Endothelial cell of umbilical vein (primary cell): ENCODE data around the gene HTR1E. TPM values are rescaled to one million over a fixed set of nuclear protein-coding genes. Genes with fewer than 3 reads are reported as not detected.

Experiments used
- BruUV-seq: library from RNA; stranded (reverse); fragments of 400-500 nt; replicated peaks from 2 replicates; lab custom pipeline; 2021; lab: Mats Ljungman, UMichigan
- CTCF ChIA-PET: fragments of 300-600, 350-600 bp; sonication (Branson Sonifier 250); formaldehyde crosslinking; loops from one replicate; lab custom pipeline; 2021; ENCODE audit warnings: antibody characterized with exemption, inconsistent platforms; lab: Charles Lee
- POLR2A ChIA-PET: fragments of 300-600, 350-600 bp; sonication (Branson Sonifier 250); formaldehyde crosslinking; loops from one replicate; lab custom pipeline; 2021; ENCODE audit warnings: antibody characterized with exemption, inconsistent platforms; lab: Charles Lee
- DNase-seq: peaks from one replicate; pipeline ENCODE4 v3.0.0-alpha.2; 2011; ENCODE audit warnings: low read depth, low spot score
- FAIRE-seq: peaks from 2 replicates; lab custom pipeline; 2011; peaks lifted over from hg19 to GRCh38; lab: Jason Lieb, UNC
- H2AFZ ChIP-seq: 2 replicates; pipeline ENCODE4 v1.6.0; 2012; ENCODE audit warnings: low read depth, low read length, control low read depth, inconsistent platforms
- H3K27ac ChIP-seq: 2 replicates; pipeline ENCODE4 v1.5.1; 2011; ENCODE audit warnings: low read depth, mild to moderate bottlenecking, control low read depth, low read length, moderate library complexity; ENCODE audit not compliant: insufficient read depth
- H3K27me3 ChIP-seq, 2 experiments: 2 replicates each; pipeline versions ENCODE4 v1.6.0 to v1.6.1; 2011; ENCODE audit warnings: low read length in 2 of 2, mixed read lengths in 1 of 2; ENCODE audit not compliant: control insufficient read depth in 2 of 2, insufficient read depth in 2 of 2
- H3K36me3 ChIP-seq, 2 experiments: 2 replicates in 1 of 2; 3 replicates in 1 of 2; pipeline ENCODE4 v1.5.1; 2011; ENCODE audit warnings: low read length in 2 of 2, mild to moderate bottlenecking in 1 of 2, moderate library complexity in 1 of 2; ENCODE audit not compliant: control insufficient read depth in 2 of 2, insufficient read depth in 2 of 2; ENCODE audit errors: extremely low read depth in 1 of 2
- H3K4me1 ChIP-seq: 3 replicates; pipeline ENCODE4 v1.5.1; 2011; ENCODE audit warnings: mild to moderate bottlenecking, low read length; ENCODE audit not compliant: control insufficient read depth, insufficient read depth; ENCODE audit errors: extremely low read depth
- H3K4me2 ChIP-seq: 2 replicates; pipeline ENCODE4 v1.6.1; 2011; ENCODE audit warnings: low read length, control low read depth, mixed read lengths; ENCODE audit not compliant: insufficient read depth
- H3K4me3 ChIP-seq, 3 experiments: fragments of 200-600 bp in 1 of 3; sonication (generic), shearing (Covaris generic) in 1 of 3; replicated peaks in 1 of 3; 2 replicates each; pipeline ENCODE4 v1.5.1; 2011 to 2016; ENCODE audit warnings: control low read depth in 3 of 3, low read length in 3 of 3, mild to moderate bottlenecking in 2 of 3, inconsistent platforms in 1 of 3, low read depth in 1 of 3, moderate library complexity in 1 of 3; ENCODE audit not compliant: insufficient read depth in 1 of 3
- H3K79me2 ChIP-seq: 2 replicates; pipeline ENCODE4 v1.6.0; 2012; ENCODE audit warnings: low read length, inconsistent platforms; ENCODE audit not compliant: control insufficient read depth, insufficient read depth
- H3K9ac ChIP-seq: replicated peaks from 2 replicates; pipeline ENCODE3; 2011; ENCODE audit warnings: low read length, control low read depth; ENCODE audit not compliant: insufficient read depth; ENCODE audit errors: extremely low read depth
- H3K9me1 ChIP-seq: replicated peaks from 3 replicates; pipeline ENCODE4 v1.6.0; 2011; ENCODE audit warnings: mild to moderate bottlenecking, low read length; ENCODE audit not compliant: control insufficient read depth, insufficient read depth; ENCODE audit errors: extremely low read depth
- H3K9me3 ChIP-seq: replicated peaks from 2 replicates; pipeline ENCODE4 v1.5.1; 2012; ENCODE audit warnings: low read length, inconsistent platforms; ENCODE audit not compliant: control insufficient read depth, insufficient read depth
- H4K20me1 ChIP-seq: replicated peaks from 2 replicates; pipeline ENCODE3; 2011; ENCODE audit warnings: mild to moderate bottlenecking, low read length; ENCODE audit not compliant: control insufficient read depth, insufficient read depth; ENCODE audit errors: extremely low read depth
- CTCF ChIP-seq, 2 donors: IDR thresholded peaks; 1 replicate in 1 of 2; 2 replicates in 1 of 2; pipeline ENCODE4 v1.5.1; 2011; ENCODE audit warnings: low read length in 2 of 2, mild to moderate bottlenecking in 2 of 2, moderate library complexity in 2 of 2, control low read depth in 1 of 2, inconsistent platforms in 1 of 2, low read depth in 1 of 2; ENCODE audit not compliant: insufficient read depth in 1 of 2; ENCODE audit errors: extremely low read depth in 1 of 2
- EZH2 ChIP-seq: IDR thresholded peaks from 2 replicates; pipeline ENCODE4 v1.6.1; 2012; ENCODE audit warnings: borderline replicate concordance, low read depth, mild to moderate bottlenecking, moderate library complexity, low read length, inconsistent platforms; ENCODE audit not compliant: severe bottlenecking
- FOS ChIP-seq: IDR thresholded peaks from 2 replicates; pipeline ENCODE4 v1.6.1; 2011; ENCODE audit warnings: mild to moderate bottlenecking, low read length, moderate library complexity, borderline replicate concordance; ENCODE audit not compliant: insufficient read depth
- GATA2 ChIP-seq: IDR thresholded peaks from 2 replicates; pipeline ENCODE4 v1.7.0; 2011; ENCODE audit warnings: low read depth, mild to moderate bottlenecking, moderate library complexity, mixed read lengths, low read length; ENCODE audit not compliant: insufficient read length, insufficient read depth
- JUN ChIP-seq: IDR thresholded peaks from 2 replicates; pipeline ENCODE4 v1.6.1; 2011; ENCODE audit warnings: borderline replicate concordance, low read depth; ENCODE audit not compliant: insufficient read length, insufficient read depth
- MAX ChIP-seq: IDR thresholded peaks from 2 replicates; pipeline ENCODE4 v1.6.1; 2011; ENCODE audit not compliant: insufficient read depth, insufficient read length
- POLR2A ChIP-seq: IDR thresholded peaks from 2 replicates; pipeline ENCODE4 v1.6.1; 2012; ENCODE audit warnings: low read depth, mild to moderate bottlenecking, control low read depth, low read length
- dilution Hi-C: fragments of 300-500 bp; cut with MboI; formaldehyde crosslinking; loops from one replicate; pipeline ENCODE4 v1.15.0; 2019; ENCODE audit warnings: low sequenced_read_pairs; ENCODE audit not compliant: extremely low pct_ligation_motif_present
- intact Hi-C: fragments of 100-400 bp; cut with micrococcal nuclease; formaldehyde crosslinking; loops from one replicate; pipeline ENCODE4 v1.10.0; 2022
- polyA plus RNA-seq, 4 experiments: library from polyadenylated mRNA; depleted of rRNA in 3 of 4; stranded (reverse) in 3 of 4; unstranded in 1 of 4; fragments of >200 nt; gene quantifications; 2 replicates each; pipeline versions ENCODE4 v1.2.1 to v1.2.3, GENCODE V29; 2011 to 2012; ENCODE audit warnings: missing spikeins in 1 of 4
- total RNA-seq: library from RNA; stranded (reverse); gene quantifications from 2 replicates; pipeline ENCODE4 v1.2.3, GENCODE V29; 2021

Gene HTR1E
- total and polyA plus RNA-seq, 2 donors (not counting 3 experiments of a cell fraction or from before 2014, with no cell fraction given) = not detected

DNA sequence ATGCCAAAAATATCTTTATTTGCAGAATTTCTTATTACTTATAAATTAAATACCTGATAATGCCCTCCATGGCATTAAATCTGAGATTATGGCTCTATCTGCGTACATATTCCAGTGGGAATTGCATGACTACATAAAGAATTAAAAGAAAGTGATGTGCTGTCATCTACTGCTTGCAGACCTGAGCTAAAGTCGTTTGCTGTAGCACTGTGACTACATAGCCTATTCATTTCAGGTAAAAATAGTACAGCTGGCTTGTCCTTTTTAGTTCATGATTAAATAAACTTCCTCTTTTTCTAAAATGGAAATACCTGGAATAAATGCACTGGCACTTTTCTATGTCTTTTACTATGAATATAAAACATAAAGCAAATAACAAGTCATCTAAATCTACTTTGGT, 79.4 kb downstream of the HTR1E start:
- dilution Hi-C loops = no loop called here
- CTCF ChIA-PET = no interaction called here

More for the DNA sequence above, 79.4 kb downstream of the HTR1E start:
- no peaks in the 10 kb centered on the region for H3K36me3 ChIP-seq
- H3K9ac ChIP-seq = no peak overlapping the region
- no peak for DNase-seq
- no peak overlapping the region for H3K4me3 ChIP-seq
- no peak for FAIRE-seq
- no peak overlapping the region for H3K27ac ChIP-seq
- H3K9me3 ChIP-seq = no peaks in the 10 kb centered on the region
- BruUV-seq = no TSS peak
- POLR2A ChIA-PET = no interaction called here
- no peaks in the 10 kb centered on the region for H3K4me1 ChIP-seq
- no peaks in the 10 kb centered on the region for H3K27me3 ChIP-seq
- no peaks in the 10 kb centered on the region for H3K9me1 ChIP-seq
- intact Hi-C loops = no loop called here
- H4K20me1 ChIP-seq = no peaks in the 10 kb centered on the region
- H3K4me2 ChIP-seq = no peak overlapping the region
- no peak for TF ChIP-seq EZH2
- no peak for TF ChIP-seq FOS
- TF ChIP-seq GATA2 = no peak
- TF ChIP-seq POLR2A = no peak
- TF ChIP-seq JUN = no peak
- no peak for TF ChIP-seq MAX
- TF ChIP-seq CTCF (IDR thresholded peaks at IDR 0.05; ENCODE audit: extremely low read depth in 1 of 2, insufficient read depth in 1 of 2, low read depth in 1 of 2, low read length in 2 of 2) = no peak
- H2AFZ ChIP-seq = no peak overlapping the region
- H3K79me2 ChIP-seq = no peaks in the 10 kb centered on the region
